SK-N-DZ (cell line): ENCODE results near the gene TASOR2.

Experiments used
- DNase-seq: peaks from one replicate; pipeline ENCODE4 v3.0.0-alpha.2; 2015; ENCODE audit warnings: low spot score

Gene TASOR2

GRCh38 chr10:5681930-5682329, 2.7 kb upstream of the TASOR2 start:
- no peak for DNase-seq

- DNase-seq: no peak
Measured at GRCh38 chr10:5683065-5683464, 1.6 kb upstream of the TASOR2 start.

DNA sequence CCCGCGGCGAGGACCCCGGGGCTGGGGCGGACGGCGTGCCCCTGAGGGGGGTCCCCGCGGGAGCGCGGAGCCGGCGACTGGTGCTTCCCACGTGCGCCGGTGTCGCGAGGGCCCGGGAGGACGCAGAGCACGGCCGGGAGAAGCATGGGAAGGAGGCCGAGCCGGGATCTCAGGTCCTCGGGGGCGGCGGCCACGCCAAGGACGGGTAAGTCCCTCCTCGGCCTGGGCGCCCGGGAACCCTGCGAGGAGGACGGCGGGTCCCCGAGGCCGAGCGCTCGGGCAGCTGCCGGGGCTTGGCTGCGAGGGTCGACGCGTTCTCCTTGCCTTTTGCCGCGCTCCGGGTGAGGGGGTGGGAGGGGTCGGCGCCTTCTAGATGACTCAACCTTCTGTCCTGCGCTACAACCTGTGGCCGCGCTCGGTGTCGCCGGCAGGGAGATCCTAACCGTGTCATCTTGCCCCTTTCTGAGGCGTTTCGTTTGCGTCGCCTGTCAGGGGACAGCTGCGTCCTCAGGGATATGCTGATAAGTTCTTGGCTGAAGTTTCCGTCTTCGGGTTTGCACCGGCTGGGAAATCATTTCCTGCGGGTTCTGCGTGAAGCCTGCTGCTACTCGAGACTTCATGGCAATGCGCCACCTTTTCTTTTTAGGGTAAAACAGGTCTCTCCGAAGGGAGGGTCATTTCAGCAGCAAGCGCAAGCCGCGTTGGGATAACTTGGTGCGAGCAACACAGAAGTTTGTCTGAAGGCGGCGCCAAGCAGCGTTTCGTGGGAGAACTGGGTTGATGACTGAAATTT, 529 bp downstream of the TASOR2 start:
- peak; percentile 63 for DNase-seq

- no peak for DNase-seq
Measured at GRCh38 chr10:5685764-5686240, 1.2 kb downstream of the TASOR2 start.

- DNase-seq: no peak
Measured at GRCh38 chr10:5688587-5688986, 3.9 kb downstream of the TASOR2 start.

GRCh38 chr10:5691786-5692185, 7.1 kb downstream of the TASOR2 start:
- DNase-seq: no peak

- peak; percentile 81 for DNase-seq
Measured at GRCh38 chr10:5692461-5693358, 8.1 kb downstream of the TASOR2 start.

GRCh38 chr10:5694573-5694972, 9.9 kb downstream of the TASOR2 start:
- DNase-seq: no peak

DNA sequence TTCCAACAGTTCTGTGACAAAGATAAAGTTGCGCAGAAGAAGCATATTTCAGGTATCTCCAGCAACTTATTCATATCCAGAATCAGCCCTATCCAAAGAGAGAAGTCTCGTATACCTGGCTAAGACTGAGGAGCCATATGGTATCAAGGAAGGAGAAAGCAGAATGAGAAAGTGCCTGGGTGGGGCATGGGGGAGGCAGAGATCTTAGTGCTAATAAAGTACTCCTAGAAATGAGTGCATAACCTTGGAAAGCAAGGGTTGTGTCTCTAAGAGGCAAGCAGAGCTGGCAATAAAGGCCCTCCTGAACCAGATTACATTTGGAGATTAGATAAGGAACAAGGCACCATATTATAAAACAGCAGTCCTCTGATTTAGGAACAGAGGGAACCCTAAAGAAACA, 12.7 kb downstream of the TASOR2 start:
- DNase-seq: peak; percentile 45

GRCh38 chr10:5698062-5698461, 13.4 kb downstream of the TASOR2 start:
- DNase-seq: peak; percentile 45

DNA sequence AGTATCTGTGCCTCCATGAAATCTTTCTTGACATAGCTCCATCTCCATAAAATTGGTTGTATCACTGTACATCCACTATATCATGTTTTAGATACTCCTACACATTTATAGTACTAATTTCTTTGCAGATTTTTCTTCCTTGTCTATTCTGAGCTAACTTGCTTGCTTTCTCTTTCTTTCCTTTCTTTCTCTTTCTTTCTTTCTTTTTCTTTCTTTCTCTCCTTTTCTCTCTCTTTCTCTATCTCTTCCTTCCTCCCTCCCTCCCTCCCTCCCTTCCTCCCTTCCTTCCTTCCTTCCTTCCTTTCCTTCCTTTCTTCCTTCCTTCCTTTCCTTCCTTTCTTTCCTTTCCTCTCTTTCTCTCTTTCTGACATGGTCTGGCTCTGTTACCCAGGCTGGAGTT, 23.7 kb downstream of the TASOR2 start:
- DNase-seq: no peak

- DNase-seq: no peak
Measured at GRCh38 chr10:5709865-5710264, 25.2 kb downstream of the TASOR2 start.

- DNase-seq: no peak
Measured at GRCh38 chr10:5710859-5711258, 26.2 kb downstream of the TASOR2 start.

DNA sequence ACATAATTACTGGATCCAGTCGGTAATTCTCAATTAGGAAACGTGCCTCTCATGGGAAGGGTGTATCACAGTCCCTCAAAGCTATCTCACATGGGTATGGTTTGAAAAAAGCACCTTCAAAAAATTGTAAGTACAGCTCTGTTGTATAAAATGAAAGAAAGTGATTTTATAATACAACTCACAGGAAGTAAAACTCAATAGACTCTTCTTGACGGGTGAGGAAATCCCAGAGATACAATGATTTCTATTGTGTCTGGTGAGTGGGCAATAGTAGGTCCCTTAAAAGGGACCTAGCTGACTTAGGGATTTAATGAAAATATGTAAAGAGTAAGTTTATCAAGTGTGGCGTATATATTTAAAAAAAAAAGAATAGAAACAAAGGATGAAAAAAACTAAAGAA, 27.0 kb downstream of the TASOR2 start:
- DNase-seq: no peak

DNA sequence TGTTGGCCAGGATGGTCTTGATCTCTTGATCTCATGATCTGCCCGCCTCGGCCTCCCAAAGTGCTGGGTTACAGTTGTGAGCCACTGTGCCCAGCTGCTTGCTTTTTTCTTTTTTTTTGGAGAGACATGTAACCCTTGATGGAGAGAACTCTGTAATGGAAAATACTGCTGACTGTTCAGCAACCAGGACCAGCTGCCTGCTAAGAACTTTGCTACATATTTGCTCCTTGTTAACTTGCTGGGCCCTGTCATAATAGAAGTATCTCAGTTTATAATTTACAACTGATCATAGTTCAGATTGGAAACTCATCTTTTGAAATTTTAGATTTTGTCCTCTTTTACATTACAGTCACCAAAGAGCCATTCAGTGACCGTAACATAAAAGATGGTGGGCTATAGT, 34.9 kb downstream of the TASOR2 start:
- DNase-seq: no peak

- DNase-seq: no peak
Measured at GRCh38 chr10:5720182-5720581, 35.5 kb downstream of the TASOR2 start.

DNA sequence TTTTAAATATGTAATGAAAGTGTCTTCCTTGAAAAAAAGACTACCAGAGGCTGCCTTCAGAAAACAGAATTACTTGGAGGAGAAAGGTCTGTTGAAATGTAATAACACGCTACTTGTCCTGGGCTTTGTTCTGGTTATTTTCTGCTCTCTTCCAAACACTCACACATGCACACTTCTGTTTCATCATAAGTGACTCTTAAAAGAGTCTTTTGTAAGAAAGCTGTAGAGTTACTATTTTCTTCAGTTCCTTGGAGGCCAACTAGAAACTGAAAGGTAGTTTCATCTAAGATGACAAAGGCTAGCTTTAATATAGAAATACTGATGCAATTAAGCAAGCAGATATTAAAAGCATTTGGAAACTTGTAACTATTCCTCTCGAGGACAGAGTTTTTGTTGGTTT, 39.1 kb downstream of the TASOR2 start:
- no peak for DNase-seq

DNA sequence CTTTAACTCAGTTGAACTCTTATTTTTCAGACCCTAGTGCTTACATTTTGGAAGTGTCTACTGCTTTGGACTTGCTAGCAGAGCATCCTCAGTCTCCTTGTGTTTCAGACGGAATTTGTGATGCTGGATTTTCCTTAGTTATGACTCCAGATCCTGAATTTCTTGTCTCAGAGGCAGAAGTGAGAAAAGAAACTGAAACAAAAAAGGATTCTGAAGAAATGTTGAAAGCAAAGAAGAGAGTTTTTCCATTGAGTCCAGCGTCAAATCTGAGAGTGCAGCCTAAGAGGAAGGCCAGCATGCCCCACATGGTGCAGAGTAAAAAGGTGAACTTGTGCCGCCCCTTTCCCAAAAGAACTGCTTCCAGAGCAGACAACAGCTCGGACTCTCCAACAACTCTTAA, 46.1 kb downstream of the TASOR2 start:
- no peak for DNase-seq

DNA sequence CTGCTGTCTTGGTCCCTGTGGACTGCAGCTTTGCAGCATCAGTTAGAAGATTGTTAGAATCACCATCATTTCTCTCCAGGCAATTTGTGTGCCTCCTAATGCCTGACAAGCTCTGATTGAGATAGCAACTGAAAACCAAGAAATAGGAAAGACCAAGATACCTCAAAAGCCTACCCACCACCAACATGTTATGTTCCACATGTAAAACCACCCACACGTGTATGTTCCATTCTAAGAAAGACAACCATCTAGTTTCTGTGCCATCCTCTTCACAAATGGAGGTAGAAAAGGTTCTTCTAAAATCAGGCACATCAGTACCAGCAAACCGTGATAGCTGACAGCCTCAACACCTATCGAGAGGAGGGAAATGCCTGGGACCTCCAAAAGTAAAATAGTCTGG, 46.9 kb downstream of the TASOR2 start:
- DNase-seq: no peak

- no peak for DNase-seq
Measured at GRCh38 chr10:5732141-5732540, 47.5 kb downstream of the TASOR2 start.
